Lower lobe of right lung (tissue), 2 donors: ENCODE measurements around the gene TMC1. TPM values are rescaled to one million over a fixed set of nuclear protein-coding genes. Genes with fewer than 3 reads are reported as not detected.
A peak's percentile ranks its signal among the peaks of the same experiment; 100 is the strongest.

ENCODE experiments used
- ATAC-seq, 2 donors: fragments of 200-7000 bp; cut with Tn5 transposase; one replicate each; pipeline ENCODE4 v1.9.1; 2020 to 2022; ENCODE audit warnings: mild to moderate bottlenecking in 2 of 2, moderate library complexity in 2 of 2
- DNase-seq: peaks from one replicate; pipeline ENCODE4 v3.0.0-alpha.2; 2020
- H3K27ac ChIP-seq: fragments of 200-600 bp; one replicate; pipeline ENCODE4 v1.8.0; 2022
- H3K27me3 ChIP-seq: fragments of 200-600 bp; one replicate; pipeline ENCODE4 v1.8.0; 2022; ENCODE audit warnings: low read depth
- H3K36me3 ChIP-seq: fragments of 200-600 bp; one replicate; pipeline ENCODE4 v1.8.0; 2022; ENCODE audit warnings: mild to moderate bottlenecking
- H3K4me1 ChIP-seq: fragments of 200-600 bp; one replicate; pipeline ENCODE4 v1.8.0; 2022
- H3K4me3 ChIP-seq: fragments of 200-600 bp; one replicate; pipeline ENCODE4 v1.8.0; 2022; ENCODE audit warnings: mild to moderate bottlenecking
- H3K9me3 ChIP-seq: fragments of 200-600 bp; one replicate; pipeline ENCODE4 v1.8.0; 2022
- intact Hi-C: fragments of 100-400 bp; cut with DNase I; formaldehyde crosslinking; loops from one replicate; pipeline ENCODE4 v1.11.0; 2022
- total RNA-seq: library from RNA; stranded (reverse); fragmentation: NEBNext Ultra II Directional; extraction: Animal tissue kit (Norgen Biotek cat#: 25700); gene quantifications from one replicate; pipeline ENCODE4 v1.2.1, GENCODE V29; 2021
- TF ChIP-seq, protein P1 (sequence below): fragments of 200-600 bp; IDR thresholded peaks from one replicate; pipeline ENCODE4 v1.8.0; 2022; ENCODE audit warnings: antibody characterized with exemption, mild to moderate bottlenecking
- donor health status: DM: no; HTN: yes; CAD: no; lungs with severe emphysema.

The TMC1 gene
- total RNA-seq, 1 donor from 2014 or later: not detected

DNA sequence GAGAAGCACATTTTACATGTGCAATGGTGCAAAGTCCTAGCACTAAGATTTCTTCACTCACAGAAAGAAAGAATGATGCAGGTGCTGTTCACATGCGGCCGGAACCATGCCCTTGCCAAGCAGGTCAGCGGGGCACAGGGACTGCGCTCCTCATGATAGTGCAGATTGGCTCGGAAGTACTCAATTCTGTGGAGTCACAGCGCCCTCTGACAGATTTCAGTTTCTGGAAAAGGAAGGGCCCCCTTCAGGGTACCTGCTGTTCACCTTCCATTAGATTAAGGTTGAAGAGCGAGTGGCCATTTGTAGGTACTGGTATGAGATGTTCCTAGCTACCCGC is 75.7 kb downstream of the TMC1 start:
- TF ChIP-seq, protein P1, sequence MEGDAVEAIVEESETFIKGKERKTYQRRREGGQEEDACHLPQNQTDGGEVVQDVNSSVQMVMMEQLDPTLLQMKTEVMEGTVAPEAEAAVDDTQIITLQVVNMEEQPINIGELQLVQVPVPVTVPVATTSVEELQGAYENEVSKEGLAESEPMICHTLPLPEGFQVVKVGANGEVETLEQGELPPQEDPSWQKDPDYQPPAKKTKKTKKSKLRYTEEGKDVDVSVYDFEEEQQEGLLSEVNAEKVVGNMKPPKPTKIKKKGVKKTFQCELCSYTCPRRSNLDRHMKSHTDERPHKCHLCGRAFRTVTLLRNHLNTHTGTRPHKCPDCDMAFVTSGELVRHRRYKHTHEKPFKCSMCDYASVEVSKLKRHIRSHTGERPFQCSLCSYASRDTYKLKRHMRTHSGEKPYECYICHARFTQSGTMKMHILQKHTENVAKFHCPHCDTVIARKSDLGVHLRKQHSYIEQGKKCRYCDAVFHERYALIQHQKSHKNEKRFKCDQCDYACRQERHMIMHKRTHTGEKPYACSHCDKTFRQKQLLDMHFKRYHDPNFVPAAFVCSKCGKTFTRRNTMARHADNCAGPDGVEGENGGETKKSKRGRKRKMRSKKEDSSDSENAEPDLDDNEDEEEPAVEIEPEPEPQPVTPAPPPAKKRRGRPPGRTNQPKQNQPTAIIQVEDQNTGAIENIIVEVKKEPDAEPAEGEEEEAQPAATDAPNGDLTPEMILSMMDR: no peak
- Histone ChIP-seq H3K27me3 (no peaks in the 10 kb centered on the region), H3K27ac (no peak overlapping the region), H3K9me3 (no peaks in the 10 kb centered on the region), H3K4me3 (no peak overlapping the region), H3K4me1 (peaks cover 16% of the 10 kb centered on the region), H3K36me3 (no peaks in the 10 kb centered on the region)
- ATAC-seq: no peak
- intact Hi-C loops: loop anchor here (10.0 kb wide), 1 partner anchor 242 kb away; no protein-coding TSS in a partner anchor
- no peak for DNase-seq

DNA sequence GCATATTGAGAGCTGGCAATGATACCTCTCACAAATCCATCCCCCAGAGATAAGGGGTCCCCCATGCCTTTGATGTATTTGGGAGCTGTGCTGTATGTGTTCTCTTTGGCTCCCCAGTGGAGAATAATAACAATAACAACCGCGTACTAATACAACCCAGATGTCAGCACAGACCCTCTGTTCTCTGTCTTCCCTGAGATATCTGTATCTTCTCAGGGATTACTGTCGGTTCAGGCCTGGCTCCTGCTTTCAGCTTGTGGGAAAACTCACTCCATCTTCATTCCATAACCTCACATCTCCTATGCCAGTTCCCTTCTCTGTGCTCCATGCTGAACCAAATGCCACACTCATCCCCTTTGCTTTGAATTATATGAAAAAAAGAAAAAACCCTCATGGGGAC is 76.2 kb downstream of the TMC1 start:
- intact Hi-C loops: loop anchor here (10.0 kb wide), 1 partner anchor 243 kb away; no protein-coding TSS in a partner anchor
- TF ChIP-seq, protein P1: no peak

DNA sequence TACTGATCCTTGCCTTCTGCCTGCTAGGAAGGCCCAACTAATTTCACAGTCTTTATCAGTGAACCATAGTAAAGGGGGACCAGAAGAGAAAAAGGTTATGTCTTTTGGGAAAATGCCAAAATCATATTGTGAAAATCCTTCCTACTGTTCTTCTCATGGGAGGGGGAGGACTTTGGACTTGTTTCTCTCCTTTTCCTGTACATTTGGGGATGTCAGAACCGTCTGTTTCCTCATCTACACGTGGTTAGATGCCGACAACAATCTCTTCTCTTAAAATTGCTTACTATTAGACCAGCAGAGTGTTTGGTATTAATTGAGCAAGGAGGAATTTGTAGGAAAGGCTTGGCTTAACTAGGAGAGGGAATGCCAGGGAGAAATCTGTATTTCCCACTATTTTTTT is 77.2 kb downstream of the TMC1 start:
- intact Hi-C loops: loop anchor here (10.0 kb wide), 1 partner anchor 244 kb away; no protein-coding TSS in a partner anchor
- Histone ChIP-seq H3K9me3 (no peaks in the 10 kb centered on the region), H3K4me1 (peaks cover 6% of the 10 kb centered on the region), H3K36me3 (no peaks in the 10 kb centered on the region), H3K27ac (no peak overlapping the region), H3K27me3 (no peaks in the 10 kb centered on the region), H3K4me3 (no peak overlapping the region)
- ATAC-seq (no peak), DNase-seq (no peak)
- TF ChIP-seq, protein P1: no peak

More for the DNA sequence above, 76.2 kb downstream of the TMC1 start:
- Histone ChIP-seq H3K9me3 (no peaks in the 10 kb centered on the region), H3K4me1 (peaks cover 12% of the 10 kb centered on the region), H3K36me3 (no peaks in the 10 kb centered on the region), H3K27ac (no peak overlapping the region), H3K4me3 (no peak overlapping the region), H3K27me3 (no peaks in the 10 kb centered on the region)
- DNase-seq (no peak), ATAC-seq (no peak)

DNA sequence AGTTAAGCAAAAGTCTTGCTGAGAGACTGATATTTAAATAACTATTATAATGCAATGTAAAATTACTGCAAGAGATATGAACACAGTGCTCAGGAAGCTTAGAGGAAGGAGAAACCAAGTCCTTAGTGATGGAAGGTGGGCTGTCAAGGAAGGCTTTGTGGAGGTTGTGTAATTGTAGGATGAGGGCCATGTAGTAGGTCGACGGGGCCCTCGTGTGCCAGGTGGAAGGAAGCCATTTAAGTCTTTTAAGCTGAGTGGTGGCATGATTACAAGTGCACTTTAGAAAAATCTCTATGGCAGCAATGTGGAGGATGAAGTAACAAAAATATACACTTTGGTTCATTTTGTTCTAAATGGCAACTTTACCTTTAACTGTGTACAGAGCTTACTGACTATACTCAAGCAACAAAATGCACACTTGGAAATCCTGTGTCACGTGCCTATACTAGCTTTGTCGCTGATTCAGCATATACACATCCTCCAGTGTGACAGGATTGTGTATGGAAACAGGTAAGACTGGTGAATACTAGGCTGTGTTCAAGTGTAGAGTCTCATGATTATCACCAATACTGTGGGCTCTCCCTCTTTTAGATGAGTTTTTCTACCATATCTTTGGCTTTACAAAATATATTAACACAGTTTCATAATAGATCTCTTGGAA is 78.6 kb downstream of the TMC1 start:
- DNase-seq (no peak), ATAC-seq (peak; percentile 67 to 74)
- no peaks in the 10 kb centered on the region for H3K9me3 ChIP-seq
- no peaks in the 10 kb centered on the region for H3K27me3 ChIP-seq
- TF ChIP-seq, protein P1: no peak
- intact Hi-C loops: loop anchor here (10.0 kb wide), 1 partner anchor 245 kb away; no protein-coding TSS in a partner anchor
- no peaks in the 10 kb centered on the region for H3K4me1 ChIP-seq
- H3K4me3 ChIP-seq: no peak overlapping the region
- no peak overlapping the region for H3K27ac ChIP-seq
- H3K36me3 ChIP-seq: no peaks in the 10 kb centered on the region

DNA sequence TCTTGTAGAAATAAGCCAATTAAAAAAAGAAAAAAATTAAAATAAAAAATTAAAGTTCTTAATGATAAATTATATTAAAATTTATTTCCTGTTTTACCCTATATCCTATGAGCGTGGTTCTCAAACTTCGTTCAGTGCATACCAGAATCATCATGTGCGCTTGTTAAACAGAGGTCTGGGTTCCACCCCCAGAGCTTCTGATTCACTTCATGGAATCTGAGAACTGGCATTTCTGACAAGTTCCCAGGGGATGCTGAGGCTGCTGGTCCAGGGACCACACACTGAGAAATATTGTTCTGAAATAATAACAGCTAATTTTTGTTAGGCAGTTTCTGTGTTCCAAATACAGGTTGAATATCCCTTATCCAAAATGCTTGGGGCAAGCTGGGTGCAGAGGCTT is 79.3 kb downstream of the TMC1 start:
- no peaks in the 10 kb centered on the region for H3K27me3 ChIP-seq
- ATAC-seq (no peak), DNase-seq (no peak)
- H3K4me1 ChIP-seq: no peaks in the 10 kb centered on the region
- H3K36me3 ChIP-seq: no peaks in the 10 kb centered on the region
- no peaks in the 10 kb centered on the region for H3K9me3 ChIP-seq
- intact Hi-C loops: no loop called here
- H3K4me3 ChIP-seq: no peak overlapping the region
- no peak overlapping the region for H3K27ac ChIP-seq
- TF ChIP-seq, protein P1: no peak
